ENCODE measurements around the gene CMIP.

DNA sequence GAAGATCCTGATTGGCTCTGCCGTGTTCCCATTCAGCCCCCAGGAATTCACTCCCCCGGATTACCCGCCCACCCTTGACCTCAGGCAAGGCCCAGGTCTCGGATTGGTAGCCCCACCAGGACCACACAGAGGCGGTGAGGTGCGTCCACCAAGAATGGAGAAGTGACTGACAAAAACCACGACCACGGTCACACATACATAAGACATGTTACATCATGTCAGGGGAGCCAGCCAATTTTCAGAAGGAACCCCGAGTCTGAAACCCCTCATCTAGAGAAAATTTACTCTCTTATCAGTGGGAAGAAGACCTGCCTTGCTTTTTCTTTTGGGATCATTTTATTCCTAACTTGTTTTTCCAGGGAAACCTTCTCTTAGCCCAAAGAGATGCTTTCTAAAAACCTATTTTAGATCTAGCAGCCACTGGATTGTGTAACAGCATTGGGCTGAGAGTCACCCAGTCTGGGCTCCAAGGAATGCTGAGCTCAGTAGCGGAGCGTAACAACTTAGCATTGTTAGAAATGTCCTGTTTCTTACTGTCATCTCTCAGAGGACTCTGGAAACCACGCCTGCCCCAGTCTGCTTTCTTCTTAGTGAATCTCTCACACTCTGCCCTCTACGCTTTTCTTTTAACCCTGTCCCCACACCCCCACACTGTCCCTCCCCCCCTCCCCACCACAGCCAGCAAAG, 164.1 kb downstream of the CMIP start:
- TF ChIP-seq CEBPB (IDR thresholded peaks at IDR 0.05): no peak
- TF ChIP-seq, protein P1, sequence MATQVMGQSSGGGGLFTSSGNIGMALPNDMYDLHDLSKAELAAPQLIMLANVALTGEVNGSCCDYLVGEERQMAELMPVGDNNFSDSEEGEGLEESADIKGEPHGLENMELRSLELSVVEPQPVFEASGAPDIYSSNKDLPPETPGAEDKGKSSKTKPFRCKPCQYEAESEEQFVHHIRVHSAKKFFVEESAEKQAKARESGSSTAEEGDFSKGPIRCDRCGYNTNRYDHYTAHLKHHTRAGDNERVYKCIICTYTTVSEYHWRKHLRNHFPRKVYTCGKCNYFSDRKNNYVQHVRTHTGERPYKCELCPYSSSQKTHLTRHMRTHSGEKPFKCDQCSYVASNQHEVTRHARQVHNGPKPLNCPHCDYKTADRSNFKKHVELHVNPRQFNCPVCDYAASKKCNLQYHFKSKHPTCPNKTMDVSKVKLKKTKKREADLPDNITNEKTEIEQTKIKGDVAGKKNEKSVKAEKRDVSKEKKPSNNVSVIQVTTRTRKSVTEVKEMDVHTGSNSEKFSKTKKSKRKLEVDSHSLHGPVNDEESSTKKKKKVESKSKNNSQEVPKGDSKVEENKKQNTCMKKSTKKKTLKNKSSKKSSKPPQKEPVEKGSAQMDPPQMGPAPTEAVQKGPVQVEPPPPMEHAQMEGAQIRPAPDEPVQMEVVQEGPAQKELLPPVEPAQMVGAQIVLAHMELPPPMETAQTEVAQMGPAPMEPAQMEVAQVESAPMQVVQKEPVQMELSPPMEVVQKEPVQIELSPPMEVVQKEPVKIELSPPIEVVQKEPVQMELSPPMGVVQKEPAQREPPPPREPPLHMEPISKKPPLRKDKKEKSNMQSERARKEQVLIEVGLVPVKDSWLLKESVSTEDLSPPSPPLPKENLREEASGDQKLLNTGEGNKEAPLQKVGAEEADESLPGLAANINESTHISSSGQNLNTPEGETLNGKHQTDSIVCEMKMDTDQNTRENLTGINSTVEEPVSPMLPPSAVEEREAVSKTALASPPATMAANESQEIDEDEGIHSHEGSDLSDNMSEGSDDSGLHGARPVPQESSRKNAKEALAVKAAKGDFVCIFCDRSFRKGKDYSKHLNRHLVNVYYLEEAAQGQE (IDR thresholded peaks at IDR 0.05; ENCODE audit: low read depth): no peak
- TF ChIP-seq, protein P2, sequence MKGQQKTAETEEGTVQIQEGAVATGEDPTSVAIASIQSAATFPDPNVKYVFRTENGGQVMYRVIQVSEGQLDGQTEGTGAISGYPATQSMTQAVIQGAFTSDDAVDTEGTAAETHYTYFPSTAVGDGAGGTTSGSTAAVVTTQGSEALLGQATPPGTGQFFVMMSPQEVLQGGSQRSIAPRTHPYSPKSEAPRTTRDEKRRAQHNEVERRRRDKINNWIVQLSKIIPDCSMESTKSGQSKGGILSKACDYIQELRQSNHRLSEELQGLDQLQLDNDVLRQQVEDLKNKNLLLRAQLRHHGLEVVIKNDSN (IDR thresholded peaks at IDR 0.05): no peak
- TF ChIP-seq, protein P3, sequence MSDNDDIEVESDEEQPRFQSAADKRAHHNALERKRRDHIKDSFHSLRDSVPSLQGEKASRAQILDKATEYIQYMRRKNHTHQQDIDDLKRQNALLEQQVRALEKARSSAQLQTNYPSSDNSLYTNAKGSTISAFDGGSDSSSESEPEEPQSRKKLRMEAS (IDR thresholded peaks at IDR 0.05): no peak
- no peak for TF ChIP-seq TCF12 (IDR thresholded peaks at IDR 0.05; ENCODE audit: low read depth)
- TF ChIP-seq EGR1 (IDR thresholded peaks at IDR 0.05): no peak
- TF ChIP-seq TAF1 (IDR thresholded peaks at IDR 0.05; ENCODE audit: low read depth): no peak
- TF ChIP-seq NFIC (IDR thresholded peaks at IDR 0.05): no peak
- no peak for TF ChIP-seq YY1 (IDR thresholded peaks at IDR 0.05; ENCODE audit: low read depth)
- TF ChIP-seq EP300 (IDR thresholded peaks at IDR 0.05; ENCODE audit: borderline replicate concordance): no peak
